ENCODE data around the gene ODAD2. TPM values are rescaled to one million over a fixed set of nuclear protein-coding genes. Genes with fewer than 3 reads are reported as not detected.

ODAD2 gene
- total RNA-seq, result under 1 TPM in 1 of 2 experiments, not detected in 1; 0.20 TPM
- polyA plus RNA-seq, result not detected

- H3K4me1 Mint-ChIP-seq, result peaks cover 13 to 19% (median 14%) of the 10 kb centered on the region in 3 donors
- H3K36me3 ChIP-seq (ENCODE audit: insufficient read depth, low read length), result no peaks in the 10 kb centered on the region
- H3K27ac Mint-ChIP-seq, result peak within 1 kb of the TSS in 3 of 8 donors; percentile 9 to 76 (median 35)
- no peaks in the 10 kb centered on the region for H3K4me1 ChIP-seq (ENCODE audit: insufficient read depth, low read length)
- no peak within 1 kb of the TSS for H3K27ac ChIP-seq (ENCODE audit: low read depth, low read length)
- peak in 1 of 5 donors; percentile 21 for DNase-seq
- H3K27me3 ChIP-seq (ENCODE audit: insufficient read depth, low read length, poor library complexity, severe bottlenecking), result peaks cover 14% of the 10 kb centered on the region
- no peaks in the 10 kb centered on the region for H3K9me3 ChIP-seq (ENCODE audit: low read length)
- peak within 1 kb of the TSS; percentile 39 for H3K4me3 ChIP-seq (ENCODE audit: low read length)
- H3K9me3 Mint-ChIP-seq, result peaks cover 0 to 2% (median 0%) of the 10 kb centered on the region in 5 donors
- POLR2A ChIA-PET, result no interaction called here
- peaks cover 55 to 66% of the 10 kb centered on the region in 2 donors for H3K27me3 Mint-ChIP-seq
- no peaks in the 10 kb centered on the region for H3K36me3 Mint-ChIP-seq
- CTCF ChIA-PET, result no interaction called here
- peak within 1 kb of the TSS; percentile 60 to 95 (median 85) for H3K4me3 Mint-ChIP-seq
Observed at GRCh38 chr10:27998954-27999275, at the start of gene ODAD2. Gene ODAD2, minus strand, starts transcription at chr10:27999079. Its CDS starts 3,937 bp downstream, at chr10:27995142.

- POLR2A ChIA-PET, result no interaction called here
- H3K27me3 Mint-ChIP-seq, result no peaks in the 10 kb centered on the region
- Histone ChIP-seq H3K36me3 (ENCODE audit: insufficient read depth, low read length) (no peaks in the 10 kb centered on the region), H3K4me1 (ENCODE audit: insufficient read depth, low read length) (no peaks in the 10 kb centered on the region), H3K27ac (ENCODE audit: low read depth, low read length) (no peak overlapping the region), H3K4me3 (ENCODE audit: low read length) (no peak overlapping the region), H3K27me3 (ENCODE audit: insufficient read depth, low read length, poor library complexity, severe bottlenecking) (no peaks in the 10 kb centered on the region), H3K9me3 (ENCODE audit: low read length) (no peaks in the 10 kb centered on the region)
- H3K36me3 Mint-ChIP-seq, result peaks cover 7 to 15% (median 12%) of the 10 kb centered on the region in 3 donors
- no peaks in the 10 kb centered on the region for H3K4me1 Mint-ChIP-seq
- H3K27ac Mint-ChIP-seq, result no peak overlapping the region
- no peak overlapping the region for H3K4me3 Mint-ChIP-seq
- H3K9me3 Mint-ChIP-seq, result peaks cover 0 to 3% (median 0%) of the 10 kb centered on the region in 5 donors
- CTCF ChIA-PET, result no interaction called here
- no peak for DNase-seq
Observed at GRCh38 chr10:28047061-28047460, 48.2 kb upstream of the ODAD2 start.

- Mint-ChIP-seq H3K4me1 (no peaks in the 10 kb centered on the region), H3K9me3 (peaks cover 0 to 3% (median 0%) of the 10 kb centered on the region in 5 donors), H3K4me3 (no peak overlapping the region), H3K27me3 (no peaks in the 10 kb centered on the region), H3K36me3 (peaks cover 7 to 15% (median 12%) of the 10 kb centered on the region in 3 donors), H3K27ac (peak overlapping the region in 1 of 8 donors; percentile 1)
- no peak overlapping the region for H3K4me3 ChIP-seq (ENCODE audit: low read length)
- CTCF ChIA-PET, result no interaction called here
- no peaks in the 10 kb centered on the region for H3K36me3 ChIP-seq (ENCODE audit: insufficient read depth, low read length)
- no peaks in the 10 kb centered on the region for H3K9me3 ChIP-seq (ENCODE audit: low read length)
- H3K27me3 ChIP-seq (ENCODE audit: insufficient read depth, low read length, poor library complexity, severe bottlenecking), result no peaks in the 10 kb centered on the region
- DNase-seq, result no peak
- POLR2A ChIA-PET, result no interaction called here
- no peak overlapping the region for H3K27ac ChIP-seq (ENCODE audit: low read depth, low read length)
- H3K4me1 ChIP-seq (ENCODE audit: insufficient read depth, low read length), result no peaks in the 10 kb centered on the region
Observed at GRCh38 chr10:28046579-28046978, 47.7 kb upstream of the ODAD2 start.

- Histone ChIP-seq H3K4me3 (ENCODE audit: low read length) (no peak overlapping the region), H3K27ac (ENCODE audit: low read depth, low read length) (no peak overlapping the region), H3K36me3 (ENCODE audit: insufficient read depth, low read length) (no peaks in the 10 kb centered on the region), H3K27me3 (ENCODE audit: insufficient read depth, low read length, poor library complexity, severe bottlenecking) (peaks cover 12% of the 10 kb centered on the region), H3K9me3 (ENCODE audit: low read length) (no peaks in the 10 kb centered on the region), H3K4me1 (ENCODE audit: insufficient read depth, low read length) (no peaks in the 10 kb centered on the region)
- CTCF ChIA-PET, result no interaction called here
- Mint-ChIP-seq H3K4me1 (no peaks in the 10 kb centered on the region), H3K4me3 (no peak overlapping the region), H3K27ac (no peak overlapping the region), H3K36me3 (peaks cover 0 to 2% (median 2%) of the 10 kb centered on the region in 3 donors), H3K9me3 (peaks cover 0 to 3% (median 0%) of the 10 kb centered on the region in 5 donors), H3K27me3 (no peaks in the 10 kb centered on the region)
- DNase-seq, result no peak
- POLR2A ChIA-PET, result no interaction called here
Observed at GRCh38 chr10:28043941-28044340, 45.1 kb upstream of the ODAD2 start.

GRCh38 chr10:28036587-28036986 lies 37.7 kb upstream of the ODAD2 start:
- DNase-seq, result no peak
- no peak overlapping the region for H3K27ac Mint-ChIP-seq
- Histone ChIP-seq H3K4me3 (ENCODE audit: low read length) (no peak overlapping the region), H3K27me3 (ENCODE audit: insufficient read depth, low read length, poor library complexity, severe bottlenecking) (peaks cover 12% of the 10 kb centered on the region), H3K9me3 (ENCODE audit: low read length) (no peaks in the 10 kb centered on the region), H3K27ac (ENCODE audit: low read depth, low read length) (no peak overlapping the region), H3K4me1 (ENCODE audit: insufficient read depth, low read length) (no peaks in the 10 kb centered on the region), H3K36me3 (ENCODE audit: insufficient read depth, low read length) (no peaks in the 10 kb centered on the region)
- peaks cover 0 to 4% (median 0%) of the 10 kb centered on the region in 3 donors for H3K36me3 Mint-ChIP-seq
- CTCF ChIA-PET, result no interaction called here
- no peak overlapping the region for H3K4me3 Mint-ChIP-seq
- peaks cover 0 to 2% (median 0%) of the 10 kb centered on the region in 5 donors for H3K9me3 Mint-ChIP-seq
- H3K4me1 Mint-ChIP-seq, result no peaks in the 10 kb centered on the region
- POLR2A ChIA-PET, result no interaction called here
- peaks cover 8 to 14% of the 10 kb centered on the region in 2 donors for H3K27me3 Mint-ChIP-seq

GRCh38 chr10:28020993-28021982 lies 22.4 kb upstream of the ODAD2 start:
- Histone ChIP-seq H3K27me3 (ENCODE audit: insufficient read depth, low read length, poor library complexity, severe bottlenecking) (no peaks in the 10 kb centered on the region), H3K4me1 (ENCODE audit: insufficient read depth, low read length) (no peaks in the 10 kb centered on the region), H3K27ac (ENCODE audit: low read depth, low read length) (no peak overlapping the region), H3K36me3 (ENCODE audit: insufficient read depth, low read length) (no peaks in the 10 kb centered on the region), H3K9me3 (ENCODE audit: low read length) (no peaks in the 10 kb centered on the region), H3K4me3 (ENCODE audit: low read length) (no peak overlapping the region)
- Mint-ChIP-seq H3K9me3 (no peaks in the 10 kb centered on the region), H3K4me3 (no peak overlapping the region), H3K27me3 (peaks cover 7 to 43% of the 10 kb centered on the region in 2 donors), H3K36me3 (peaks cover 0 to 8% (median 2%) of the 10 kb centered on the region in 3 donors), H3K27ac (no peak overlapping the region), H3K4me1 (no peaks in the 10 kb centered on the region)
- ChIA-PET CTCF (interaction anchor here (0.6 kb wide), 1 partner anchor 102 kb away, joined by 3 read pairs; no protein-coding TSS in a partner anchor), POLR2A (no interaction called here)
- no peak for DNase-seq

GRCh38 chr10:28020080-28020860 lies 21.4 kb upstream of the ODAD2 start:
- Histone ChIP-seq H3K27ac (ENCODE audit: low read depth, low read length) (no peak overlapping the region), H3K27me3 (ENCODE audit: insufficient read depth, low read length, poor library complexity, severe bottlenecking) (no peaks in the 10 kb centered on the region), H3K9me3 (ENCODE audit: low read length) (no peaks in the 10 kb centered on the region), H3K36me3 (ENCODE audit: insufficient read depth, low read length) (no peaks in the 10 kb centered on the region), H3K4me3 (ENCODE audit: low read length) (no peak overlapping the region), H3K4me1 (ENCODE audit: insufficient read depth, low read length) (no peaks in the 10 kb centered on the region)
- POLR2A ChIA-PET, result no interaction called here
- Mint-ChIP-seq H3K4me1 (no peaks in the 10 kb centered on the region), H3K27ac (peak overlapping the region in 1 of 8 donors; percentile 8), H3K4me3 (no peak overlapping the region), H3K27me3 (peaks cover 7 to 39% of the 10 kb centered on the region in 2 donors), H3K36me3 (peaks cover 0 to 8% (median 2%) of the 10 kb centered on the region in 3 donors), H3K9me3 (no peaks in the 10 kb centered on the region)
- CTCF ChIA-PET, result no interaction called here
- DNase-seq, result no peak

- Mint-ChIP-seq H3K4me3 (no peak overlapping the region), H3K27me3 (peaks cover 11 to 27% of the 10 kb centered on the region in 2 donors), H3K27ac (no peak overlapping the region), H3K9me3 (peaks cover 1 to 5% (median 3%) of the 10 kb centered on the region in 5 donors), H3K4me1 (no peaks in the 10 kb centered on the region), H3K36me3 (peaks cover 0 to 8% (median 2%) of the 10 kb centered on the region in 3 donors)
- H3K9me3 ChIP-seq (ENCODE audit: low read length), result no peaks in the 10 kb centered on the region
- H3K4me1 ChIP-seq (ENCODE audit: insufficient read depth, low read length), result no peaks in the 10 kb centered on the region
- POLR2A ChIA-PET, result no interaction called here
- no peak overlapping the region for H3K27ac ChIP-seq (ENCODE audit: low read depth, low read length)
- H3K36me3 ChIP-seq (ENCODE audit: insufficient read depth, low read length), result no peaks in the 10 kb centered on the region
- DNase-seq, result no peak
- no peak overlapping the region for H3K4me3 ChIP-seq (ENCODE audit: low read length)
- CTCF ChIA-PET, result no interaction called here
- no peaks in the 10 kb centered on the region for H3K27me3 ChIP-seq (ENCODE audit: insufficient read depth, low read length, poor library complexity, severe bottlenecking)
Observed at GRCh38 chr10:28014651-28015050, 15.8 kb upstream of the ODAD2 start.

Data from CD8-positive, alpha-beta memory T cell (primary cell).